ENCODE data around the gene NOL12.

GRCh38 chr22:37658133-37659065 lies 27.7 kb upstream of the NOL12 start, which contains the start of gene PDXP:
- no peak for TF ChIP-seq TAF1 (IDR thresholded peaks at IDR 0.05; ENCODE audit: borderline replicate concordance, low read depth, low read length)
- no peak for TF ChIP-seq CTCF (IDR thresholded peaks at IDR 0.05)

All from SK-N-SH (cell line).